NCI-H2107 (cell line): ENCODE results near the gene ZNF23.
"Not testable (repeated sequence)": the region's sequence is repeated elsewhere in the genome, so short reads cannot be mapped to it uniquely, and the experiment has no call there.

ENCODE experiments used
- DNase-seq: peaks from one replicate; lab custom pipeline; 2025; lab: John Stamatoyannopoulos, UW

Gene ZNF23

DNA sequence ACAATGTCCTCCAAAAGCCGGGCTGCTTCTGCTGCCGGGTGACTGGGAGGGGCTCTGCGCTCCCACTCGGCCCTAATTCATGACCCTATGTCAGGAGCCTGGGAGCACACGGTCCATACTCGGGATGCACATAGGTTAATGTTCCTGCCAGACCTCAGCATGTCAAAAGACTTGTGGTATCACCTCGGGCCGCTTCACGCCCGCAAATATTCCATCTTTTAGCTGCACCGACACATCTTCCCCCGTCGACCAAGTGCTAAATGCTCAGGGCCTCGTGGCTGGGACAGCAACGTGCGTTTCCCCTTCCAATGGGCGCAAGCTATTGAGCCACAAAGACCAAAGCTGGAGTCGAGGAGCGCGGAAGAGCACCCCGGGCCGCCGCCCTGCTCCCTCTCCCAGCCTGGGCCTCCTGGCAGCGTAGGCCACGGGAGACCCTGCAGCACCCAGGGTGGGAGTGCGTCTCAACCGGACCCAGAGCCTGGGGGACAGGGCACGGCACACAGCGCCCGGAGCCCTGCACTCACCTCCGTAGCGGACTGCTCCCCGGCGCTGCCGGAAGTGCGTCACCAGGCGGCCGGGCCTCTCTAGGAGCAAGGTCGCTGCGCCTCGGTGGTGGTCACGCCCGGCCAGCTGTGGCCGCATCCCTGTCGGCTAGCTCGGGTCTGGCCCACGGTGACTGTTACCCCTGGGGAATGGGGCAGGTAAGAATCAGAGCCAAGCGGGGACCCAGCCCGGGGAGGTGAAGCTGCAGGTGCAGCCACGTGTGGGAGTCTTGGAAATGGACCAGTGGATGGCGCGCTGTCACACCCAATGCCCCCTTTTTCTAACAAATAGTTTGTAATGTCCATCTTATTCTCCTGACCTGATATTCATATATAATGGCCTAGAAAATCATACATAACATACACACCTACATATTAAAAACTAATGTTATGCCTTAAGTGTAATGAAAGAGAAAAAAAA lies at the start of gene ZNF23:
TSS of gene ZNF23 (minus strand) at position 562 of the 963 bp plus-strand sequence. CDS start 5,451 bp downstream, outside the sequence.
- DNase-seq = peak; percentile 79

DNA sequence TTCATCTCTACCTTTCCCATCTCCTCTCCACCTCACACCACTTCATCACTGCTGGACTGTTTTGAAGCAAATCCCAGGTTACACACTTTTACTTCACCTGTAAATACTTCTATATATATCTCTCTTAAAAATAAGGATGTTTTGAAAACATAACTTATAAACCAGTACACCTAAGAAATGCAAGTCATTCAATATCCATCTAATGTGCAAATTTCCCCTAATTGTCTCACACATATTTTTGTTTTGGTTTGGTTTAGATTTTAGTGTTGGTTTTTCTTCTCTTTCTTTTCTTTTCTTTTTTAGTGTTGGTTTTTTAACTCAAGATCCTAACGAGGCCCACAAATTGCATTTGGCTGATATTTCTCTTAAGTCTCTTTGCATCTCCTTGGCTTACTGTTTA lies 45.0 kb upstream of the ZNF23 start:
- DNase-seq = no peak

DNA sequence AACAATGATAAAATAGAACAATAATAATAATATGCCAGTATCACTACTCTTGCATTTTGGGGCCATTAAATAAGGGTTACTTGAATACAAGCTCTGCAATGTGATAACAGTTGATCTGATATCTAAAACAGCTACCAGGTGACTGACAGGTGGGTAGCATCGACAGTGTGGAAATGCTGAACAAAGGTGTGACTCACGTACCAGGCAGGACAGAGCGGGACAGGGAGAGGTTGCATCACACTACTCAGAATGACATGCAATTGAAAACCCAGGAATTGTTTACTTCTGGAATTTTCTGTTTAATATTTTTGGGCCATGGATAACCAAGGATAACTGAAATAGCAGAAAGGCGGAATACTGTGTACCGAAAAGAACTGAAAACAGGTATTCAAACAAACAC lies 42.9 kb upstream of the ZNF23 start:
- DNase-seq = no peak

DNA sequence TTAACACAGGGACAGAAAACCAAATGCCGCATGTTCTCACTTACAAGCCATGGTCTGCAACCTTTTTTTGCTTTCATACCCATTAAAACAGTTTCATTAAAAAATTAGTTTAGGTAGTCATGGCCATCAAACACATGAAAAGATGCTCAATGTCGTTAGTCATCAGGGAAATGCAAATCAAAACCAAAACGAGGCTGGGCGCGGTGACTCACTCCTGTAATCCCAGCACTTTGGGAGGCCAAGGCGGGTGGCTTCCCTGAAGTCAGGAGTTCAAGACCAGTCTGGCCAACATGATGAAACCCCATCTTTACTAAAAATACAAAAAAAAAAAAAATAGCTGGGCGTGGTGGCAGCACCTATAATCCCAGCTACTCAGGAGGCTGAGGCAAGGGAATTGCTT lies 42.0 kb upstream of the ZNF23 start:
- DNase-seq = not testable (repeated sequence)

DNA sequence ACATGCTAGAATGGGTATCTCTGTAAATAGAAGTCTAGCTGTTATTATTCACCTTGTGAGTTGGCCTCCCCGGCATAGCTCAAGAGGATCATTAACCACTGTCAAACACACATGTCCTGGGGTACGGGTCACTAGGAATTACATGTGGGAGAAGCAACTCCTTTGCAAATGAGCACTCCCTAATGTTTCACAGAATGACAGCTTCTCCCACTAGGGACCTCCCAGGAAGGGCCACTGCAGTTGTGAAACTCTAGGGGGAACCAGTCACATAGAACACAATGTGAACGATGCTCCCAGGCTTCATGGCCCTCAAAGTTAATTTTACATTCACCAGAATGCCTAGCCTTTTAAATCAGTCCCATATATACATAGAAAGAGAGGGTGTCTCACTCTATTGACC lies 39.5 kb upstream of the ZNF23 start:
- DNase-seq = no peak

DNA sequence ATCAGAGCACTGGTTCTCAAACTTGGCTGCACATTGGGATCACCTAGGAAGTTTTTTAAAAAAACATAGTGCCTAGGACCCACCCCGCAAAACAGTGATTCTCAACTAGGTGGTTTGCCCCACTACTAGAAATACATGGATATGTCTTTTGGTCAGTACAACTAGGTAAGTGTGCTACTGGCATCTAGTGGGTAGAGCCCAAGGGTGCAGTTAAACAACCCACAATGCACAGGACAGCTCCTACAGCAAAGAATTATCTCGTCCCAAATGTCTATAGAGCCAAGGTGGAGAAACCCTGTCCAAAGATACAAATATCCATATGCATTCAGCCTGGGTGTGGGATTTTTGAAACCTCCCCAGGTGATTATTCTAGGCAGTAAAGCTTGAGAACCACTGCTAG lies 38.9 kb upstream of the ZNF23 start:
- DNase-seq = no peak

DNA sequence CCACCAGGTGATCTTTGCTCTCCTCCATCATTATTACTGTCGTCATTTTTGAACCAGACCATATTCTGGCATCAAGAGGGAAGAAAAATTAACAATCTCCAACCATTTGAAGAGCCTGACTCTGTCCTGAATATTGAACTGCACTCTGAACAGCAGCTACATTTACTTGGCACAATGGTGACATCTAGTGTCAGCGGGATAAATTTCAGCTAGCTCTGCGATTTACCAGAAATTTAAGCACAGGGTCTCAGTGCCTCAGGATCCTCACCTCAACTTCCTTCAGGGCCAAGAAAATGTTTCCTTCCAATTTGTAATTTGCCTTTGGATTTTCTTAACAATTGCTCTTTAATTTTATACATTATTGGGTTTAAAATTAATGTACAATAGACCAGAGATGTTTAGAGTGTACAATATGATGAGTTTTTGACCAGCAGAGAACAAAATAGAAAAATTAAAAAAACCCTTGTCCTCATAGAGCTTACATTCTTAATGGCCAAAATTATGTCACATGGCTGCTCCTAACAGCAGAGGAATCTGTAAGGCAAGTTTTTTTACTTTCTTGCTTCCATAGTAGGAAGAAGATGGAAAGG lies 37.8 kb upstream of the ZNF23 start:
- DNase-seq = peak; percentile 29

DNA sequence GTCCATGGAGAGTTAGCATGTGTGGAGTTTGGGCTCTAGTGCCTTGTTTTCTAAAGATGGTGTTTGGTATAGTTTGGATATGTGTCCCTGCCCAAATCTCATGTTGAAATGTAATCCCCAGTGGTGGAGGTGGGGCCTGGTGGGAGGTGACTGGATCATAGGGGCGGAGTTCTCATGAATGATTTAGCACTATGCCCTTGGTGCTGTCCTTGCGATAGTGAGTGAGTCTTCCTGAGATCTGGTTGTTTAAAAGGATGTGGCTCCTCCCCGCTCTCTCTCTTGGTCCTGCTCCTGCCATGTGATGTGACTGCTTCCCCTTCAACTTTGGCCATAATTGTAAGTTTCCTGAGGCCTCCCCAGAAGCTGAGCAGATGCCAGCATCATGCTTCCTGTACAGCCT lies 36.0 kb upstream of the ZNF23 start:
- DNase-seq = no peak

DNA sequence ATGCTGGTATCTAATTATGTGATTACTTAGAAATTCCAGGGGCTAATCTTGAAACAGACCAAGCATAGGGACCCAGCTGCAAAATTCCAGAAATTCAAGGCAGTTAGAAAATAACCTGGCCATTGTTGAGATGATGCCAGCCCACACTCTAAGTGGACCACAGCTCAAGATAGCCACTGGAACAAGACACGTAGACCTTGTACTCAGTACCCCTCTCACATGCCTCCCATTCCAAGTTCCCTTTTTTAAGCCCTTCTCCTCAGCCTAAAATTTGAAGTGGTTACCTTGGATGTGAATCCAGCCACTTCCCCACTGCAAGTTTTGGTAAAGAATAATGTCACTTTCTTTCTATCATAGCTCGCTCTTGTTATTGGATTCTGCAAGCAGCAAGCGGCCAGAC lies 31.2 kb upstream of the ZNF23 start:
- no peak for DNase-seq

DNA sequence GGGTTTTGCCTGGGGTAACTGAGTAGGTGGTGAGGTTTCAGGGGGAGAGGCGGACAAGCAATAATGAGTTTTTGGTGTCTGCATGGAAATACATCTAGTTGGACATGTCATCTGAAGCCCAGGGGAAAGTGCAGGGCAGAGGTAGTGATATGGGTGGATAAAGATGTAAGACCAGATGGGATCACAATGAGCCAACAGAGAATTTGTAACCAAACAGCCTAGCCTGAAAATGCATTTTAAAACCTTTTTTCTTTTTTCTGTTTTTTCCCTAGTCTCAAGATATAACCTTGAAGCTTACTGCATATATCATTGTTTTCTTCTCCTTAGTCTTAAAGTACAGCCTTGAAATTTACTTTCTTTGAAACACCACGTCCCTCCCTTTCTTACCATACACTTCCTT lies 30.7 kb upstream of the ZNF23 start:
- no peak for DNase-seq

DNA sequence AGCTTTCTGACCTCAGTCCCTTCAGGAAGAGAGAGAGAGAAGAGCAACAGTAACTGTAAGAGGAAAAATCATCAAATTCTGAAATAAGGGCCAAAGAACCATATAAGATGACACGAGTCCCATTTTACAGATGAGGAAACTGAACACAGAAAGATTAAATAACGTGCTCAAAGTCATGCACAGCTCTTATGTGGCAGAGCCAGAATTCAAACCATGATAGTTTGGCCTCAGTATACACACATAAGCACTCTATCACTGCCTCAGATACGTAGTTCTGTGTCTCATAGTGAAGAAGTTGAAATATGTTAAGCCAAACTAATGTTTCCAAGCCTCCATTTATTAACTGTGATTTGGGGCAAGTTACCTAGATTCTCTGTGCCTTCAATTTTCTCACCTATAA lies 29.0 kb upstream of the ZNF23 start:
- no peak for DNase-seq

DNA sequence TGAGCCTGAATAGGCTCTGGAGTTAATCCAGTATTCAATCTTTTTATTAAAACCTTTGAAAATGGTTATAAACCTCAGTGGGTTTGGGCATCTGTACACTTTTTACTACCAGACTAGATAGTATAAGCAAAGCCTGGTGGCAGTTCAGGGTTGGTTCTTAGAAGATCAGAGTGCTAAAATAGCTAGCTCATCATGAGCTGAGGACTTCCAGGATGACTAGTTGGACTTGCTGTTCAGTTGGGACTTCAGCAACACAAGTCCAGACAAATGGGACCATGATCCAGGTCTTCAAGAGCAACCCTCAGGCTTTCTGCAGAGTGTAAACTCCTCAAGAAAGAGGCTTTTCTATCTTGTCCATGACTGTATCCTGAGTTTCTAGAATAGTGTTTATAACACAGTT lies 28.3 kb upstream of the ZNF23 start:
- DNase-seq = no peak

DNA sequence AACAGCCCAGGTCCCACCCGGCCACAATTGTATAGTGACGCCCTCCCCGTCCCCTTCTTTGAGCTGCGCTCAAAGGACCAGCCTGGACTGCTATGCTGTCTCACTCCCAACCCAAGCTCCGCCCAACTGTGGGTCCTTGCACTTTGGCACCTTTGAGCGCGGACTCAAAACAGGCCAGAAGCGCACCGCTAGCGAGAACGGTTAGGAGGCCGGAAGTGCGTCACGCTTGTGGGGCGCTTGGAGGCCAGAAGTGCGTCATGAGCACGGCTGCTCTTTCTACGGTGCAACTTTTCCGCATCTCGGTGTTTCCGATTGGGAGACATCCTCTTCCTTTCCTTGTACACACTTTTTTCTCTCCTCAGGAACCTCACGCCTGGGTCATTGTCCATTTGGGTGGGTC lies 27.1 kb upstream of the ZNF23 start, which contains the start of gene ZNF19:
TSS of gene ZNF19 (minus strand) at position 203 of the 400 bp plus-strand sequence. CDS start 7,210 bp downstream, outside the sequence.
- DNase-seq = no peak

DNA sequence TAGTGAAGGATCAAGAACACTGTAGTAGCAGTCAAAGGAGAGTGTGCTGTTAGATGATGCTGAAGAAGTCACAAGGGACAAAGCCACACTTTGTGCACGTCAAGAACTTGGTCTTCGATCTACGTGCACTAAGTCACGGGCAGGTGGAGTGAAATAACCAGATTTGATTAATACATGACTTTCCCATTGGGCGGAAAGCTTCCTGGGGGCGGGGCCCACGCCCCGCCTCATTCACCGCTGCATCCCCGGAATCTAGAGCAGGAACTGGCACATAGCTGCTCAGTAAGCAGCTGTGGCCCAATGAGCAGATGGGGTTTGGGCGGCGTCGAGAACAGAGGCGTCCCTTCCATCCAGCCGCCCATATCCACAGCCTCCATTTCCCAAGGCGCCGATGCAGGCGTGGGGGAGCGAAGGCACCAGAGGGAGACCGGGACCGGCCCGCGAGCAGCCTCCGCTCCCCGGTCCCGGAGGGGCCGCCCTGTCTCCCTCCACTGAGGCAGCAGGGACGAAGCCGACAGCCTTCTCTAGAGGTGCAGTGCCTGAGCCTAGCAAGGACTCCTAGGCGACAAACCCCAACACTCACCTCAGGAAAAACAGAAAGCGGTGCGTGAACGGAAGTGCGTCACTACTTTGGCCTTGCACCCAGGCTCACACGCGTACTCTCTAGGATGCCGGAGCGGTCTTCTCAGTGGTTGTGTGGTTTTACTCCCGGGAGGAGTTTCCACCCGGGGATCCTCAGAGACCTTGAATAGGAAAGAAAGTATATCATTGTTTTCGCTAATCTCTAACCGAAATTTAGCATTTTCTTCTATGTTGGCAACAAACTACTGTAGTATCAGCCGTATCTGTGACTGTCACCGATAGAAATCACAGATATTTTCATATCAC lies 22.2 kb upstream of the ZNF23 start:
- peak; percentile 71 for DNase-seq

DNA sequence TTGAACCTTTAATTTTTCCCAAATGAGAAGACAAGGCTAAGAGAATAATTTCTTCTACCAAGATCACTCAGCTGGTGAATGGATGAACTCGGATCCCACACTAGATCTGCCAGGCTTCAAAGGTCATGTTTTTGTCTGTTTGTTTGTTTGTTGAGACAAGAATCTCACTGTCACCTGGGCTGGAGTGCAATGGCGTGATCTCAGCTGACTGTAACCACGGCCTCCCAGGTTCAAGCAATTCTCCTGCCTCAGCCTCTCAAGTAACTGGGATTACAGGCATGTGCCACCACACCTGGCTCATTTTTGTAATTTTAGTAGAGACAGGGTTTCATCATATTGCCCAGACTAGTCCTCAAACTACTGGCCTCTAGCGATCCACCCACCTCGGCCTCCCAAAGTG lies 20.5 kb upstream of the ZNF23 start:
- no peak for DNase-seq

DNA sequence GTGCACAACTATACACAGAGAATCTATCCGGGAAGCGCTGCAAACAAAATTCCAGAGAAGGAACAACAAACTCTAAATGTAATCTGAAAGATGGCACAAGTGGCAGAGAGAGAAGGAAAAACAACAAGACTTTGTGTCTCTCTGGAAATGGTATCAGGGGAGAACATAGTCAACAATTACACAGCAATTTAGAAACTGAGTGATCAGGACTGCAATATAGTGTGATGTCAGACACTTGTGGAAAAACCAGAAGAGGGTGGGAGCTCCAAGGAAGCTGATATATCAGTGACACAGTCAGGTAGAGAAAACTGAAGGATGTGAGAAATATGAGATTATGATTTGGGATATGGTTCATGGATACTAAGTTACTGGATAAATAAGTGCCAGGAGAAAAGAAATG lies 18.9 kb upstream of the ZNF23 start:
- DNase-seq = no peak

DNA sequence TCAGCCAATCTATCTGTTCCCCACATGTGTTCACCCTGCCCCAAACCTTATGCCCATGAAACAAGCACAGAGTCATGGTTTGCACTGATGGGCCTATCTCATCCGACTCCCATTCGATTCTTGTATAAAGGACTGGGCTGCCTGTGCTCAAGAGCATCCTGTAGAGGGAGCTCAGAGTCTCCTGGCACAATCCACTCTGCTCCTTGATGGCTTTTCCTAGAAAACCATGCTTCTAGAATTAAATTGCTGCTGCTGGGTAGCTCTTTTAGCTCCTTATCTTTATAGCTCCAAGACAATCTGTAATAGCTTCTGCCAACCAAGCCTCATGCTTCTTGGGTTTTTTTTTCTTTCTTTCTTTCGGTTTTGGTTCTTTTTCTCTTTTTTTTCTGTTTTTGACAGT lies 17.4 kb upstream of the ZNF23 start:
- DNase-seq = no peak

DNA sequence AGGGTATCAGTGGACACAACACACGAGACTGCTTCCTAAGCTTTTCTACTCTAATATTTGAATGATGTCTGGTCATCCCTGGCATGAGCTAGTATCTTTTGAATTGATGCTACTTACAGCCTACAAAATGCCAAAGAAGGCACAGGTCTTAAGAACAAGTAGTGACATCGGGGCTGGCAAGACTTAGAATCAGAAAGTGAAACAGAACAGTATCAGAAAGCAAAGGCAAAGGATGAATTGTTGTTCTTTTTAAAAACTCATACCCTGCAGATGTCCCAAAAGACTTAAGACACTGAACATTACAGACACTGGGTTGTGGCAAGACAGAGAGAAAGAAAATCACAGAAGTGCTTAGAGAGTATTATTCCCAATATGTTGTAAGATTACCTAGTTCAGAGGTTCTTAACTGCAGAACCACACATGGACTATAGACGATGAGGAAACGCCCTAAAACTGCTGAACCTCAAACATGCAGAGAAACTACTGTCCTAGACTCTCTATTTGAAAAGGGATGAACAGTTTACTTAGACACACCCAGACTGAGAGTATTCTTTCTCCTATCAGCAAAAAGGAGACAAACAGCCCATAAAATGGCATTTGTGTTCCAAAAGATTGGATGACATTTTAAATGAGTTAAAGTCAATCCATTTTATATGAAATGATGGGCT lies 14.5 kb upstream of the ZNF23 start:
- DNase-seq = no peak

DNA sequence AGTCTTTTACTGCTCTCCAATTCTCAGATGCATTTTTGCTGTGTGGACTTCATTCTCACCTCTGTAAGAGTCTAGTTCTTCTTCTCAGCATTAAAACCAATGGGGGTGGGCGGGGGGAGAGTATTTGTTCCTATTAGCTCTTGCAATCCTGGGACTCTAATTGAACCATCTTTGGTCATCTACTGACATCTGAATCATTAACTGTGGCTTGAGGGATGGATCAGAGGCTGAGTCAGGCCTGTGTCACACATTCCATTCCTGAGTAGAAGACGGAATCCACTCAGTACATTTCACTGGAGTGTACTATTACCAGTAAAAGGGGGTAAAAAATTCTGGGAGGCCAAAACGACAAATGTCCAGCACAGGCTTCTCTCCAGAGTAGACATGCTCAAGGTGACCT lies 12.8 kb upstream of the ZNF23 start:
- no peak for DNase-seq

DNA sequence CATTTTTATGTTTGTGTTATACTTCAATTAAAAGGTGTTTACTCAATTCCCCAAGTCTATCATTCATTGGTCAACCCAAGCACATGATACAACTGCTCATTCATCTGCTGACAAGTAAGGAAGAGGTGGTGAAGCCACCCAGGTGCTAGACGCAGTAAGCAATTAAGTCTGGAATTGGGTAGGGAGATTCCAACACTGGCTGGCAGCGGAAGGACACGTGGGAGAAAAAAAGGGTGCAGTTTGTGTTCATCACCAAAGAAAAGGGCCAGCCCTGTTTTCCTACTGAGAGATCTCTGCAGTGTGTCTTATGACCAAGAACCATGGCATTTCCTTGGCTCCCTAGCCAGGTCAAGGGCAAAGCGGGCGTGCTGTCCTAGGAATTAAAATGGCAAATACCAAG lies 11.8 kb upstream of the ZNF23 start:
- no peak for DNase-seq

DNA sequence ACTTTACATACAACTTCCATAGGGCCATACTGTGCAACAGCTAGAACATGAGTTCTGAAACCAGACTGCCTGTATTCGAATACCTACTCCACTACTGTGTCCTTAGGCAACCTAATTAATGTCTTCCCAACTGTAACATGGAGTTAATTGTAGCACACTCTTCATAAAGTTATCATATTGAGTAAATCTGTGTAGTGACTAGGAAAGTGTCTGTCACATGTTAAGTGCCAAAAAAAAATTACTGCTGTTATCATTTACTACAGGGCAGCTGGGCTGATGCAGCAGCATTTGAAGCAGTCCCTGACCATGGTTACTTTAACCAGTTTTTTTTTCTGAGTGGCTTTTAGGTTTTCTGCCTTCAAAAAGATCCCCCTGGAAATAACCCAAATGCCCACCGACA lies 10.9 kb upstream of the ZNF23 start:
- no peak for DNase-seq

DNA sequence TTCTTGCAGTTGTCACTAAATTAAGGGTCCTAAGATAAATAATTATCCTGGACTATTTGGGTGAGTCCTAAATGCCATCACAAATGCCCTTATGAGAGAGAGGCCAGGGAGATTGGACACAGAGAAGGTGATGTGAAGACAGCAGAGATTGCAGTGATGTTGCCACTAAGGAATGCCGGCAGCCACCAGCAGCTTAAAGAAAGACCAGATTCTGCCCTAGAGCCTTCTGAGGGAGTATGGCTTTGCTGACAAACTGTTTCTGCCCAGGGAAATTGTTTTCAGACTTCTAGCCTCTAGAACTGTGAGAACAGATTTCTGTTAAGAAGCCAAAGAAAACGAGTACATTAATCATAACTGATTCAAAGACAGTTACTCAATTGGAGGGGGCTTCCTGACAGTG lies 10.0 kb upstream of the ZNF23 start:
- no peak for DNase-seq
